Endothelial cell of umbilical vein (primary cell): ENCODE measurements around the gene EFCC1. TPM values are rescaled to one million over a fixed set of nuclear protein-coding genes. Genes with fewer than 3 reads are reported as not detected.

Experiments
- BruUV-seq: library from RNA; stranded (reverse); fragments of 400-500 nt; replicated peaks from 2 replicates; lab custom pipeline; 2021; lab: Mats Ljungman, UMichigan
- CTCF ChIA-PET: fragments of 300-600, 350-600 bp; sonication (Branson Sonifier 250); formaldehyde crosslinking; loops from one replicate; lab custom pipeline; 2021; ENCODE audit warnings: antibody characterized with exemption, inconsistent platforms; lab: Charles Lee
- POLR2A ChIA-PET: fragments of 300-600, 350-600 bp; sonication (Branson Sonifier 250); formaldehyde crosslinking; loops from one replicate; lab custom pipeline; 2021; ENCODE audit warnings: antibody characterized with exemption, inconsistent platforms; lab: Charles Lee
- DNase-seq: peaks from one replicate; pipeline ENCODE4 v3.0.0-alpha.2; 2011; ENCODE audit warnings: low read depth, low spot score
- FAIRE-seq: peaks from 2 replicates; lab custom pipeline; 2011; peaks lifted over from hg19 to GRCh38; lab: Jason Lieb, UNC
- H2AFZ ChIP-seq: 2 replicates; pipeline ENCODE4 v1.6.0; 2012; ENCODE audit warnings: low read depth, low read length, control low read depth, inconsistent platforms
- H3K27ac ChIP-seq: 2 replicates; pipeline ENCODE4 v1.5.1; 2011; ENCODE audit warnings: low read depth, mild to moderate bottlenecking, control low read depth, low read length, moderate library complexity; ENCODE audit not compliant: insufficient read depth
- H3K27me3 ChIP-seq, 2 experiments: 2 replicates each; pipeline versions ENCODE4 v1.6.0 to v1.6.1; 2011; ENCODE audit warnings: low read length in 2 of 2, mixed read lengths in 1 of 2; ENCODE audit not compliant: control insufficient read depth in 2 of 2, insufficient read depth in 2 of 2
- H3K36me3 ChIP-seq, 2 experiments: 2 replicates in 1 of 2; 3 replicates in 1 of 2; pipeline ENCODE4 v1.5.1; 2011; ENCODE audit warnings: low read length in 2 of 2, mild to moderate bottlenecking in 1 of 2, moderate library complexity in 1 of 2; ENCODE audit not compliant: control insufficient read depth in 2 of 2, insufficient read depth in 2 of 2; ENCODE audit errors: extremely low read depth in 1 of 2
- H3K4me1 ChIP-seq: 3 replicates; pipeline ENCODE4 v1.5.1; 2011; ENCODE audit warnings: mild to moderate bottlenecking, low read length; ENCODE audit not compliant: control insufficient read depth, insufficient read depth; ENCODE audit errors: extremely low read depth
- H3K4me2 ChIP-seq: 2 replicates; pipeline ENCODE4 v1.6.1; 2011; ENCODE audit warnings: low read length, control low read depth, mixed read lengths; ENCODE audit not compliant: insufficient read depth
- H3K4me3 ChIP-seq, 3 experiments: fragments of 200-600 bp in 1 of 3; sonication (generic), shearing (Covaris generic) in 1 of 3; replicated peaks in 1 of 3; 2 replicates each; pipeline ENCODE4 v1.5.1; 2011 to 2016; ENCODE audit warnings: control low read depth in 3 of 3, low read length in 3 of 3, mild to moderate bottlenecking in 2 of 3, inconsistent platforms in 1 of 3, low read depth in 1 of 3, moderate library complexity in 1 of 3; ENCODE audit not compliant: insufficient read depth in 1 of 3
- H3K79me2 ChIP-seq: 2 replicates; pipeline ENCODE4 v1.6.0; 2012; ENCODE audit warnings: low read length, inconsistent platforms; ENCODE audit not compliant: control insufficient read depth, insufficient read depth
- H3K9ac ChIP-seq: replicated peaks from 2 replicates; pipeline ENCODE3; 2011; ENCODE audit warnings: low read length, control low read depth; ENCODE audit not compliant: insufficient read depth; ENCODE audit errors: extremely low read depth
- H3K9me1 ChIP-seq: replicated peaks from 3 replicates; pipeline ENCODE4 v1.6.0; 2011; ENCODE audit warnings: mild to moderate bottlenecking, low read length; ENCODE audit not compliant: control insufficient read depth, insufficient read depth; ENCODE audit errors: extremely low read depth
- H3K9me3 ChIP-seq: replicated peaks from 2 replicates; pipeline ENCODE4 v1.5.1; 2012; ENCODE audit warnings: low read length, inconsistent platforms; ENCODE audit not compliant: control insufficient read depth, insufficient read depth
- H4K20me1 ChIP-seq: replicated peaks from 2 replicates; pipeline ENCODE3; 2011; ENCODE audit warnings: mild to moderate bottlenecking, low read length; ENCODE audit not compliant: control insufficient read depth, insufficient read depth; ENCODE audit errors: extremely low read depth
- EZH2 ChIP-seq: IDR thresholded peaks from 2 replicates; pipeline ENCODE4 v1.6.1; 2012; ENCODE audit warnings: borderline replicate concordance, low read depth, mild to moderate bottlenecking, moderate library complexity, low read length, inconsistent platforms; ENCODE audit not compliant: severe bottlenecking
- FOS ChIP-seq: IDR thresholded peaks from 2 replicates; pipeline ENCODE4 v1.6.1; 2011; ENCODE audit warnings: mild to moderate bottlenecking, low read length, moderate library complexity, borderline replicate concordance; ENCODE audit not compliant: insufficient read depth
- GATA2 ChIP-seq: IDR thresholded peaks from 2 replicates; pipeline ENCODE4 v1.7.0; 2011; ENCODE audit warnings: low read depth, mild to moderate bottlenecking, moderate library complexity, mixed read lengths, low read length; ENCODE audit not compliant: insufficient read length, insufficient read depth
- JUN ChIP-seq: IDR thresholded peaks from 2 replicates; pipeline ENCODE4 v1.6.1; 2011; ENCODE audit warnings: borderline replicate concordance, low read depth; ENCODE audit not compliant: insufficient read length, insufficient read depth
- MYC ChIP-seq: IDR thresholded peaks from one replicate; pipeline ENCODE4 v1.6.1; 2011; ENCODE audit warnings: mild to moderate bottlenecking, low read depth, low read length
- POLR2A ChIP-seq: IDR thresholded peaks from 2 replicates; pipeline ENCODE4 v1.6.1; 2012; ENCODE audit warnings: low read depth, mild to moderate bottlenecking, control low read depth, low read length
- POLR2AphosphoS5 ChIP-seq: IDR thresholded peaks from 2 replicates; pipeline ENCODE4 v1.6.1; 2012; ENCODE audit warnings: low read depth, mild to moderate bottlenecking, control low read depth, low read length, moderate library complexity; ENCODE audit not compliant: insufficient read depth
- dilution Hi-C: fragments of 300-500 bp; cut with MboI; formaldehyde crosslinking; loops from one replicate; pipeline ENCODE4 v1.15.0; 2019; ENCODE audit warnings: low sequenced_read_pairs; ENCODE audit not compliant: extremely low pct_ligation_motif_present
- intact Hi-C: fragments of 100-400 bp; cut with micrococcal nuclease; formaldehyde crosslinking; loops from one replicate; pipeline ENCODE4 v1.10.0; 2022
- polyA plus RNA-seq, 4 experiments: library from polyadenylated mRNA; depleted of rRNA in 3 of 4; stranded (reverse) in 3 of 4; unstranded in 1 of 4; fragments of >200 nt; gene quantifications; 2 replicates each; pipeline versions ENCODE4 v1.2.1 to v1.2.3, GENCODE V29; 2011 to 2012; ENCODE audit warnings: missing spikeins in 1 of 4
- total RNA-seq: library from RNA; stranded (reverse); gene quantifications from 2 replicates; pipeline ENCODE4 v1.2.3, GENCODE V29; 2021
- TF ChIP-seq, protein P1 (sequence below), 2 donors: IDR thresholded peaks; 1 replicate in 1 of 2; 2 replicates in 1 of 2; pipeline ENCODE4 v1.5.1; 2011; ENCODE audit warnings: low read length in 2 of 2, mild to moderate bottlenecking in 2 of 2, moderate library complexity in 2 of 2, control low read depth in 1 of 2, inconsistent platforms in 1 of 2, low read depth in 1 of 2; ENCODE audit not compliant: insufficient read depth in 1 of 2; ENCODE audit errors: extremely low read depth in 1 of 2
- TF ChIP-seq, protein P2 (sequence below): IDR thresholded peaks from 2 replicates; pipeline ENCODE4 v1.6.1; 2011; ENCODE audit not compliant: insufficient read depth, insufficient read length

EFCC1 gene
- total and polyA plus RNA-seq, 2 donors (not counting 3 experiments of a cell fraction or from before 2014, with no cell fraction given), result 0.73 to 1.3 TPM

DNA sequence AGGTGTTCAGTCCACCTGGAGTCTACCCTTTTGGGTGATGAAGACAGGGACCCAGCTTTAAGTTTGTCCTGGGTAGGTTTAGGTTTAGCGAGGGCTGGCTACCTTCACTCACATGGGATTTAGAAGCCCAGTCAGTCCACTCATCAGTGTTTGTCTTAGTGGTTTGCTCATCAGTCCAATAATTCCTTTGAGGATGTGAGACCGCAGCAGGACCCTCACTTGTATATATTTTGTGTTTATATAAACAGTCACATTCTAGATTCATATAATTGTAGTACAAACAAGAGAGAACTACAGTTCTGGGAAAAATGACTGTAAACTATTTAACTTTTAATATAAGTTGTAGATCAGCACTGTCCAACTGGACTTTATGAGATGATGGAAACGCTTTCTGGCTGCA is 18.2 kb downstream of the EFCC1 start:
- H3K4me2 ChIP-seq, result no peak overlapping the region
- intact Hi-C loops, result no loop called here
- no peaks in the 10 kb centered on the region for H3K9me1 ChIP-seq
- H3K27ac ChIP-seq, result no peak overlapping the region
- ChIA-PET CTCF (interaction anchor here (5.0 kb wide), 1 partner anchor 49 kb away, joined by 34 read pairs; no protein-coding TSS in a partner anchor), POLR2A (no interaction called here)
- TF ChIP-seq JUN (no peak), GATA2 (no peak), EZH2 (no peak), POLR2AphosphoS5 (no peak)
- H3K9me3 ChIP-seq, result no peaks in the 10 kb centered on the region
- H2AFZ ChIP-seq, result no peak overlapping the region
- no peak overlapping the region for H3K9ac ChIP-seq
- no peak for FAIRE-seq
- H3K4me1 ChIP-seq, result peaks cover 33% of the 10 kb centered on the region
- H4K20me1 ChIP-seq, result no peaks in the 10 kb centered on the region
- no peak for DNase-seq
- no peak overlapping the region for H3K4me3 ChIP-seq
- no peaks in the 10 kb centered on the region for H3K27me3 ChIP-seq
- dilution Hi-C loops, result no loop called here
- H3K79me2 ChIP-seq, result no peaks in the 10 kb centered on the region
- no peaks in the 10 kb centered on the region for H3K36me3 ChIP-seq
- no TSS peak for BruUV-seq

DNA sequence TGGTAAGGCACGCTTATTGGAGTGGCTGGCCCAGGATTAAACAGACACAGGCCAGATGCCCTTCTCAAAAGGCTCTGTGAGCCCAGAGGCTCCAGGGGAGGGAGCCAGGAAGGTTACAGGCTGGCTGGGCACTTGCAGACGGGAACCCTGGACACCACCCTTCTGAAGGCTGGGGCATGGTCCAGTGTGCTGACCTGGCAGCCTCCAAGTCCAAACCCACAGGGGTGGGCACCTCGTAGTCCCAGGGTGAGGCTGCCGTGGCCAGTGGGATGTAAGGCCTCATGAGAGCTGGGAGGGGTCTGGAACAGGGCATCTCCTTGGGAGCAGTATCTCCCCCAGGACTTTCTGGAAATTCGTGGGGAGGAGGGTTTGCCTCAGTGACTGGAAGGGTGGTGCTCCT is 19.6 kb downstream of the EFCC1 start:
- Histone ChIP-seq H3K4me1 (peaks cover 20% of the 10 kb centered on the region), H2AFZ (no peak overlapping the region), H3K4me3 (no peak overlapping the region), H4K20me1 (no peaks in the 10 kb centered on the region), H3K27me3 (no peaks in the 10 kb centered on the region), H3K27ac (no peak overlapping the region), H3K4me2 (no peak overlapping the region), H3K36me3 (no peaks in the 10 kb centered on the region), H3K9me1 (no peaks in the 10 kb centered on the region), H3K9ac (no peak overlapping the region), H3K9me3 (no peaks in the 10 kb centered on the region), H3K79me2 (no peaks in the 10 kb centered on the region)
- ChIA-PET CTCF (interaction anchor here (1.0 to 5.0 kb wide), 3 partner anchors 15 to 50 kb away, joined by 3 to 34 read pairs (median 3); no protein-coding TSS in a partner anchor), POLR2A (no interaction called here)
- no peak for FAIRE-seq
- dilution Hi-C loops (no loop called here), intact Hi-C loops (no loop called here)
- TF ChIP-seq FOS, result no peak
- TF ChIP-seq EZH2, result no peak
- no peak for TF ChIP-seq JUN
- no peak for TF ChIP-seq GATA2
- no peak for TF ChIP-seq POLR2A
- TF ChIP-seq, protein P1, sequence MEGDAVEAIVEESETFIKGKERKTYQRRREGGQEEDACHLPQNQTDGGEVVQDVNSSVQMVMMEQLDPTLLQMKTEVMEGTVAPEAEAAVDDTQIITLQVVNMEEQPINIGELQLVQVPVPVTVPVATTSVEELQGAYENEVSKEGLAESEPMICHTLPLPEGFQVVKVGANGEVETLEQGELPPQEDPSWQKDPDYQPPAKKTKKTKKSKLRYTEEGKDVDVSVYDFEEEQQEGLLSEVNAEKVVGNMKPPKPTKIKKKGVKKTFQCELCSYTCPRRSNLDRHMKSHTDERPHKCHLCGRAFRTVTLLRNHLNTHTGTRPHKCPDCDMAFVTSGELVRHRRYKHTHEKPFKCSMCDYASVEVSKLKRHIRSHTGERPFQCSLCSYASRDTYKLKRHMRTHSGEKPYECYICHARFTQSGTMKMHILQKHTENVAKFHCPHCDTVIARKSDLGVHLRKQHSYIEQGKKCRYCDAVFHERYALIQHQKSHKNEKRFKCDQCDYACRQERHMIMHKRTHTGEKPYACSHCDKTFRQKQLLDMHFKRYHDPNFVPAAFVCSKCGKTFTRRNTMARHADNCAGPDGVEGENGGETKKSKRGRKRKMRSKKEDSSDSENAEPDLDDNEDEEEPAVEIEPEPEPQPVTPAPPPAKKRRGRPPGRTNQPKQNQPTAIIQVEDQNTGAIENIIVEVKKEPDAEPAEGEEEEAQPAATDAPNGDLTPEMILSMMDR (IDR thresholded peaks at IDR 0.05; ENCODE audit: extremely low read depth in 1 of 2, insufficient read depth in 1 of 2, low read depth in 1 of 2, low read length in 2 of 2), result no peak
- no peak for TF ChIP-seq POLR2AphosphoS5
- no peak for TF ChIP-seq MYC
- TF ChIP-seq, protein P2, sequence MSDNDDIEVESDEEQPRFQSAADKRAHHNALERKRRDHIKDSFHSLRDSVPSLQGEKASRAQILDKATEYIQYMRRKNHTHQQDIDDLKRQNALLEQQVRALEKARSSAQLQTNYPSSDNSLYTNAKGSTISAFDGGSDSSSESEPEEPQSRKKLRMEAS, result no peak
- no peak for DNase-seq
- BruUV-seq, result no TSS peak
